ENCODE results near the gene TMEM254. TPM values are rescaled to one million over a fixed set of nuclear protein-coding genes. Genes with fewer than 3 reads are reported as not detected.
"Not testable (repeated sequence)": the region's sequence is repeated elsewhere in the genome, so short reads cannot be mapped to it uniquely, and the experiment has no call there.

Gene TMEM254
- total RNA-seq, 2 experiments from 2014 or later = 11.7 to 12.3 TPM

DNA sequence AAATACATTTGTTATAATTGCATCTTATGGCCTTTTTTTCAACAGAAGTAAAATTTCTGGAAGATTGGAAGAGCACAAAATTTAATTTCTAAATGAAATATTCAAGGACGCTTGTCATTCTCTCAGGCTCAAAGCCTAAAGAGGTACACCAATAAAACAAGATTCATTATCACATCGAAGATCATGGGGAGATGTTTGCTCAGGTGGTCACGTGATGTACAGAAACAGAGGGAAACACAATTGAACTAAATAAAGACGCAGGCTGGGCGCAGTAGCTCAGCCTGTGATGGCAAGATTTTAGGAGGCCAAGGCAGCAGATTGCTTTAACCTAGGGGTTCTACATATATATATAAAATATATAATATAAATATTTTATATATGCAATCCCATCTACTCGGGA lies 37.3 kb upstream of the TMEM254 start:
- ATAC-seq (no peak), DNase-seq (no peak)
- POLR2A ChIA-PET = no interaction called here
- no peaks in the 10 kb centered on the region for H3K27me3 Mint-ChIP-seq
- H3K4me3 Mint-ChIP-seq = no peak overlapping the region
- H3K36me3 Mint-ChIP-seq (ENCODE audit: low read depth) = no peaks in the 10 kb centered on the region
- no peaks in the 10 kb centered on the region for H3K9me3 Mint-ChIP-seq
- intact Hi-C loops (cut with micrococcal nuclease) = no loop called here
- no peak overlapping the region for H3K27ac Mint-ChIP-seq
- H3K4me1 Mint-ChIP-seq (ENCODE audit: low read depth) = no peaks in the 10 kb centered on the region
- TF ChIP-seq, protein P1, sequence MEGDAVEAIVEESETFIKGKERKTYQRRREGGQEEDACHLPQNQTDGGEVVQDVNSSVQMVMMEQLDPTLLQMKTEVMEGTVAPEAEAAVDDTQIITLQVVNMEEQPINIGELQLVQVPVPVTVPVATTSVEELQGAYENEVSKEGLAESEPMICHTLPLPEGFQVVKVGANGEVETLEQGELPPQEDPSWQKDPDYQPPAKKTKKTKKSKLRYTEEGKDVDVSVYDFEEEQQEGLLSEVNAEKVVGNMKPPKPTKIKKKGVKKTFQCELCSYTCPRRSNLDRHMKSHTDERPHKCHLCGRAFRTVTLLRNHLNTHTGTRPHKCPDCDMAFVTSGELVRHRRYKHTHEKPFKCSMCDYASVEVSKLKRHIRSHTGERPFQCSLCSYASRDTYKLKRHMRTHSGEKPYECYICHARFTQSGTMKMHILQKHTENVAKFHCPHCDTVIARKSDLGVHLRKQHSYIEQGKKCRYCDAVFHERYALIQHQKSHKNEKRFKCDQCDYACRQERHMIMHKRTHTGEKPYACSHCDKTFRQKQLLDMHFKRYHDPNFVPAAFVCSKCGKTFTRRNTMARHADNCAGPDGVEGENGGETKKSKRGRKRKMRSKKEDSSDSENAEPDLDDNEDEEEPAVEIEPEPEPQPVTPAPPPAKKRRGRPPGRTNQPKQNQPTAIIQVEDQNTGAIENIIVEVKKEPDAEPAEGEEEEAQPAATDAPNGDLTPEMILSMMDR (IDR thresholded peaks at IDR 0.05) = no peak
- CTCF ChIA-PET = interaction anchor here (0.9 kb wide), 1 partner anchor 25 kb away, joined by 3 read pairs; no protein-coding TSS in a partner anchor

DNA sequence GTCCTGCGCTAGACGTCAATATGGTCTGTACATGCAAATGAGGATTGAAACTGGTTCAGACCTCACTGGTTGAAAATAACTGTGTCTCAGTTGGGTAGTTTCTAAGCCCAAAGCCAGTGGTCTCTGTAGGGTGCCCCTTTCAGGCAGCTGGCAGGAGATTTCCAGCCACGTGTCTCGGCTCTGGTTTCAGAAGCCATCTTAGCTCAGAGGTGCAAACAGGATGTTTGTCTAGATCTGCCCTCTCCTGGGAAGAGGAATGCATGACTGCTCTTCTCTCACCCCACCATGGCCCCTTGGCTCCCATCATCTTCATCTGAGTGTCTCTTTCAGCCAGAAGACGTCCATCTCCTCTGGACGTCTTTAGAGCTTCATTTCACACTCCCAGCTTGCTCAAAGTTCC lies 33.5 kb upstream of the TMEM254 start:
- H3K4me1 Mint-ChIP-seq (ENCODE audit: low read depth); H3K9me3 Mint-ChIP-seq; H3K4me3 Mint-ChIP-seq; H3K36me3 Mint-ChIP-seq (ENCODE audit: low read depth); intact Hi-C loops (cut with micrococcal nuclease); POLR2A ChIA-PET; H3K27me3 Mint-ChIP-seq; H3K27ac Mint-ChIP-seq: not testable (repeated sequence)
- DNase-seq (peak; percentile 8), ATAC-seq (peak; percentile 71)
- CTCF ChIA-PET = interaction anchor here (0.9 to 3.1 kb wide), 5 partner anchors 14 to 22 kb away, joined by 3 to 18 read pairs (median 3); no protein-coding TSS in a partner anchor

DNA sequence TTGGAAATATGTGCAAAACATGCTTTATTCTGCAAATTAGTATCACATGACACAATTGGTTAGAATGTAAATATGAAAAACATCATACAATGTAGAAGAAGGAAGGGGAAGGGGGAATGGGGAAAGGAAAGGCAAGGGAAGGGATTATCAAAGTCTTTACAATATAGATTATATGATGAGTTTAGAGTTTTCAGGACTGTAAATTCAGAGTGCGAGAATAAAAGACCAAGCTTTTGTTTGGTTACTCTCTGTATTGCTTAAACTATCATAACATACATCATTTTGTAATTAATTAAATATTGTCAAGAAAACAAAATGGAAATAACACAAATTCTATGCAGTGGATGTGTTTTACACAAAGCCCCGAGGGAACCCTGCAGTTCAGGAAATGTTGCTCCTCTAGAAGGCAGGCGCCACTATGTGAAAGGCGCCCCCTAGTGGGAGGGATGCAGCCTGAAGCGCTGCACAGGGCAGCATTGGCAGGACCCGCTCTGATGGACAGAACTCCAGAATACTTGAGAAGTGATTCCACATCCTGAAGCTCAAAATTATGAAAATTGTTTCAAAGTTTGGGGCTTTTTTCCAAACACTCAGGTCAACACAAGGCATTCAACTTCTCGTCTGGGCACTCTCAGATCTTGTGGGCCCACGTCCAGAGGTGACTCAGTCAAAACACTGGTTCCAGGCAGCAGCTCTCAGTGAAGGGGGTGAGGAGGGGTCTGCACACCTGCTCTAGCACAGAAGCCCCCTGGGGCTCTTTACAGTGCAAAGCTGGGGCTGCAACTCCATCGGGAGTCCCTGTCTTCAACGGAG lies 31.6 kb upstream of the TMEM254 start:
- POLR2A ChIA-PET = no interaction called here
- H3K36me3 Mint-ChIP-seq (ENCODE audit: low read depth) = no peaks in the 10 kb centered on the region
- H3K4me3 Mint-ChIP-seq = no peak overlapping the region
- intact Hi-C loops (cut with micrococcal nuclease) = no loop called here
- peak; percentile 89 for ATAC-seq
- DNase-seq = peak; percentile 83
- no peaks in the 10 kb centered on the region for H3K9me3 Mint-ChIP-seq
- no peak overlapping the region for H3K27ac Mint-ChIP-seq
- TF ChIP-seq, protein P1 (IDR thresholded peaks at IDR 0.05) = peak; percentile 96
- CTCF ChIA-PET = interaction anchor here (0.6 to 3.1 kb wide), 27 partner anchors 10 to 510 kb away, joined by 3 to 18 read pairs (median 4); no protein-coding TSS in a partner anchor
- no peaks in the 10 kb centered on the region for H3K4me1 Mint-ChIP-seq (ENCODE audit: low read depth)
- no peaks in the 10 kb centered on the region for H3K27me3 Mint-ChIP-seq

DNA sequence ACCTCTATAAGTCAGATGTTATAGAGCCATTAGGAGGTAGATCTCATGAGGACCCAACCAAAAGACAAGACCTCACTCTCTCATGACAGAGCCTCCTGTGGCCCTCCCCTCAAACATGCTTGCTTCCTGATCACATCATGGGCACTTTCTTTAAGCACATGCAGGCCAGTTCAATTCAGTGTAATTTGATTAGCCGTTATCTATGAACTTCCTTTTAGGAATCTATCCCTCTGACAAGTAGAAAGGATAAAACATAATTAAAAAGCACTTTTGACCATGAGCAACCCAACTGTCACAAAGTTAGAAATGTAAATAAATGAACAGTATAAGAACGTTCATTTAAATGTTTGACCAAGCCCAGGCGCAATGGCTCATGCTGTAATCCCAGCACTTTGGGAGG lies 27.7 kb upstream of the TMEM254 start:
- no peaks in the 10 kb centered on the region for H3K4me1 Mint-ChIP-seq (ENCODE audit: low read depth)
- no peaks in the 10 kb centered on the region for H3K36me3 Mint-ChIP-seq (ENCODE audit: low read depth)
- ATAC-seq (no peak), DNase-seq (no peak)
- ChIA-PET POLR2A (no interaction called here), CTCF (no interaction called here)
- TF ChIP-seq, protein P1 (IDR thresholded peaks at IDR 0.05) = no peak
- H3K4me3 Mint-ChIP-seq = no peak overlapping the region
- intact Hi-C loops (cut with micrococcal nuclease) = loop anchor here (10.0 kb wide), 1 partner anchor 84 kb away; the partner anchor contains the start of gene PLAC9
- no peaks in the 10 kb centered on the region for H3K27me3 Mint-ChIP-seq
- no peaks in the 10 kb centered on the region for H3K9me3 Mint-ChIP-seq
- no peak overlapping the region for H3K27ac Mint-ChIP-seq

DNA sequence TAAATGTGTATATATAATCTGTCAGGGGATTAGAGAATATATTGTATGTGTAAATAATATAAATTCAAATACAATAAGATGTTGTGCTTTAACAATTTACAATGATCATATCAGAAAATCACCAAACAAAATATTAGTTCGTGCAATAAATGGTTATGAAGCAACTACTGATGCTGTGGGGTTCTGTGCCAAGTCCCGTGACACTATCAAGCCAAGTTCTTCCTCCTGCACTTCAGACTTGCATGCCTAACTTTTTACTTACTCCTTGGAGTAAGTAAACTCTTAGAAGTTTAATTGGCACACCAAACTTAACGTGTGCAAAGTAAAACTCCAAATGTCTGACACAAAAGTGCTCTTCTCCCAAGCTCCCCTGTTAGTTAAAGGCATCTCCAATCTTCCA lies 26.5 kb upstream of the TMEM254 start:
- Mint-ChIP-seq H3K9me3 (no peaks in the 10 kb centered on the region), H3K4me1 (ENCODE audit: low read depth) (no peaks in the 10 kb centered on the region), H3K36me3 (ENCODE audit: low read depth) (no peaks in the 10 kb centered on the region), H3K4me3 (no peak overlapping the region), H3K27me3 (no peaks in the 10 kb centered on the region), H3K27ac (no peak overlapping the region)
- intact Hi-C loops (cut with micrococcal nuclease) = loop anchor here (10.0 kb wide), 1 partner anchor 83 kb away; the partner anchor contains the start of gene PLAC9
- POLR2A ChIA-PET = no interaction called here
- CTCF ChIA-PET = no interaction called here
- ATAC-seq = no peak
- DNase-seq = no peak
- TF ChIP-seq, protein P1 (IDR thresholded peaks at IDR 0.05) = no peak

All from activated CD8-positive, alpha-beta T cell treated with anti-CD3 and anti-CD28 coated beads for 36 hours (primary cell).